Left ventricle myocardium inferior (tissue), 1 donor: Measurements from ENCODE around the gene NTM. TPM values are rescaled to one million over a fixed set of nuclear protein-coding genes. Genes with fewer than 3 reads are reported as not detected.

Source experiments
- DNase-seq: peaks from one replicate; pipeline ENCODE4 v3.0.0-alpha.2; 2020
- H3K27ac ChIP-seq: fragments of 200-600 bp; replicated peaks from 2 replicates; pipeline ENCODE4 v1.8.0; 2021
- H3K27me3 ChIP-seq: fragments of 200-600 bp; 2 replicates; pipeline ENCODE4 v1.8.0; 2021; ENCODE audit warnings: low read depth
- H3K36me3 ChIP-seq: fragments of 200-600 bp; 2 replicates; pipeline ENCODE4 v1.8.0; 2021
- H3K4me1 ChIP-seq: fragments of 200-600 bp; 2 replicates; pipeline ENCODE4 v1.8.0; 2021
- H3K4me3 ChIP-seq: fragments of 200-600 bp; 2 replicates; pipeline ENCODE4 v1.8.0; 2021; ENCODE audit warnings: mild to moderate bottlenecking, moderate library complexity
- H3K9me3 ChIP-seq: fragments of 200-600 bp; replicated peaks from 2 replicates; pipeline ENCODE4 v1.8.0; 2021
- intact Hi-C: fragments of 100-400 bp; cut with micrococcal nuclease; formaldehyde crosslinking; loops from one replicate; pipeline ENCODE4 v1.11.0; 2022
- total RNA-seq: library from RNA; stranded (reverse); fragmentation: NEBNext Ultra II Directional; extraction: Animal tissue kit (Norgen Biotek cat#: 25700); gene quantifications from one replicate; pipeline ENCODE4 v1.2.1, GENCODE V29; 2021
- TF ChIP-seq, protein P1 (sequence below): fragments of 200-600 bp; IDR thresholded peaks from 2 replicates; pipeline ENCODE4 v1.8.0; 2021; ENCODE audit warnings: antibody characterized with exemption, mild to moderate bottlenecking, borderline replicate concordance
- donor health status: DM: no; HTN: yes; CAD: no; lungs with severe emphysema.

NTM gene
- total RNA-seq, 1 donor from 2014 or later, result 1.0 TPM

DNA sequence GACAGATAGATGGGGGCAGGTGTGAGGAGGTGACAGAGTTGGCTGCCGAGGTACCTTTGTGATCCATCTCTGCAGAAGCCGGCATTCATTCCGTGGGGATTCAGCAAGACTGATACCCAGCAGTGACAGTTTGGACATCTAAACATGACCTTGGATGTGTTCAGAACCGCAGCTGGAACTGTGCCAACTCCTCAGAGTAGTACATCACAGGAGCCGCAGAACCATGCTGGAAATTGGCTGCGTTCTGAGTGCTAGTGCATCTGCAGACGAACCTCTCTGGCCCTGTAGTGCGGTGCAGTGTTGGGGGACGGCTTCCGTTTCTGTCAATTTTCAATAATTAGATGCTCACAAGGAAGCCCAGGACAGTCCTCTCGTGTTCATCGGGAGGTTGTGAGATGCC, 772.1 kb downstream of the NTM start:
- H3K4me3 ChIP-seq, result no peak overlapping the region
- H3K27ac ChIP-seq, result no peak overlapping the region
- intact Hi-C loops, result no loop called here
- peaks cover 23% of the 10 kb centered on the region for H3K27me3 ChIP-seq
- H3K36me3 ChIP-seq, result no peaks in the 10 kb centered on the region
- no peak for DNase-seq
- H3K4me1 ChIP-seq, result no peaks in the 10 kb centered on the region
- TF ChIP-seq, protein P1, sequence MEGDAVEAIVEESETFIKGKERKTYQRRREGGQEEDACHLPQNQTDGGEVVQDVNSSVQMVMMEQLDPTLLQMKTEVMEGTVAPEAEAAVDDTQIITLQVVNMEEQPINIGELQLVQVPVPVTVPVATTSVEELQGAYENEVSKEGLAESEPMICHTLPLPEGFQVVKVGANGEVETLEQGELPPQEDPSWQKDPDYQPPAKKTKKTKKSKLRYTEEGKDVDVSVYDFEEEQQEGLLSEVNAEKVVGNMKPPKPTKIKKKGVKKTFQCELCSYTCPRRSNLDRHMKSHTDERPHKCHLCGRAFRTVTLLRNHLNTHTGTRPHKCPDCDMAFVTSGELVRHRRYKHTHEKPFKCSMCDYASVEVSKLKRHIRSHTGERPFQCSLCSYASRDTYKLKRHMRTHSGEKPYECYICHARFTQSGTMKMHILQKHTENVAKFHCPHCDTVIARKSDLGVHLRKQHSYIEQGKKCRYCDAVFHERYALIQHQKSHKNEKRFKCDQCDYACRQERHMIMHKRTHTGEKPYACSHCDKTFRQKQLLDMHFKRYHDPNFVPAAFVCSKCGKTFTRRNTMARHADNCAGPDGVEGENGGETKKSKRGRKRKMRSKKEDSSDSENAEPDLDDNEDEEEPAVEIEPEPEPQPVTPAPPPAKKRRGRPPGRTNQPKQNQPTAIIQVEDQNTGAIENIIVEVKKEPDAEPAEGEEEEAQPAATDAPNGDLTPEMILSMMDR, result no peak
- no peaks in the 10 kb centered on the region for H3K9me3 ChIP-seq

DNA sequence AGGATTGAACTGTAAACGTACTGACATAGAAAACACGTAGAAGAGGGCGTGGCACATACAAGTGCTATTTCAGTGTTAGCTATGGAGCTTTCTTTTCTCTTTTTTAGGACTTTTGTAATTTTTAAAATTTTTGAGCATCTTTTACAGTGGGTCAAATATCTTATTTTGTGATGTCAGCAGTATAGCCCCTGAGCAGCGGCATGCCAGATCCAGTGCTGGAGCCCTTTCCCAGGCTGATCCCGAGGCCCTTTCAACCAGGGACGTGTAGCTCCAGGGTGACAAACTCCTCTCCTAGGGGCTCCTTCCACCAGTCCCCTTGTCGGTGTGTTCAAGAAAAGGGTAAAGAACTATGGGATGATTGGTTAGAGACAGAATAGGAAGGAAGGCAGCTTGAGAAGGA, 777.0 kb downstream of the NTM start:
- TF ChIP-seq, protein P1, result no peak
- Histone ChIP-seq H3K9me3 (no peaks in the 10 kb centered on the region), H3K27me3 (peaks cover 16% of the 10 kb centered on the region), H3K4me3 (no peak overlapping the region), H3K36me3 (no peaks in the 10 kb centered on the region), H3K27ac (no peak overlapping the region), H3K4me1 (no peaks in the 10 kb centered on the region)
- DNase-seq, result no peak
- intact Hi-C loops, result no loop called here

DNA sequence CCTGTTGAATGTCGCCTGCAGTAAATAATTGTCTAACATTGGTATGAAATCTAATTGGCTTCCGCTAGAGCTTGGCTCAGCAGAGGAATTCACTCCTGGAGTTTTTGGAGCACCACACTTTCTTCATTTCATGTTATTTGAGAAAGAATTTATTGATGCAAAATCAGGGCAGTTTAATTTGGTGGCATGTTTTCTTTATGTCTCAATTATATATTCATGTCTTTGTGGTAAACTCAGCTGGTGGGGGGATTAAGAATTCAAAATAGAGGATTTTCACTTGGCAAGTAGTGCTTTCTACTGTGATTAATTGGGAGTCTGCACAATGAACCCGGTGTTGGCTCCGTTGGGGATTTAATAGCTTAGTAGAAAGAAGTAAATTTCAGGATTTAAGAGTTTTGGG, 784.4 kb downstream of the NTM start:
- TF ChIP-seq, protein P1, result no peak
- no peak for DNase-seq
- Histone ChIP-seq H3K36me3 (no peaks in the 10 kb centered on the region), H3K27me3 (peaks cover 24% of the 10 kb centered on the region), H3K4me1 (no peaks in the 10 kb centered on the region), H3K27ac (no peak overlapping the region), H3K4me3 (no peak overlapping the region), H3K9me3 (no peaks in the 10 kb centered on the region)
- intact Hi-C loops, result no loop called here

DNA sequence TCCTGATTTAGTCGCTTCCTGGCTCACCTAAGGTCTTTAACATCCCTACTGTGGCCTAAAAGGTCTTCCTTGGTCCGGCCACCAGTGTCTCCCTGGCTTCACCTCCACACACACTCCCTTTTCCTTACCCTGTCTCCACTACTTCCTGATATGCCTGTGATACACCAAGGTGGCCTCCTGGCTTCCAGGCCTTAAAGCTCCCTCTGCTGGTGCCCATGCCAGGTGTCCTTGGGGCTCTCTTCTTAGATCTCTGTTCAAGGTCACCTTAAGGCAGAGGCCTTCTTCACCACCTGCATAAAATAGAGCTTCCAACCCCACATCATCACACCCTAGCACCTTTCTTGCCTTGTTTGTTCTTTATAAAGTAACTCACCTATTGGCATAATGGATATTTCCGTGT, 787.7 kb downstream of the NTM start:
- DNase-seq, result no peak
- Histone ChIP-seq H3K9me3 (no peaks in the 10 kb centered on the region), H3K4me3 (no peak overlapping the region), H3K27ac (no peak overlapping the region), H3K27me3 (peaks cover 27% of the 10 kb centered on the region), H3K36me3 (no peaks in the 10 kb centered on the region), H3K4me1 (no peaks in the 10 kb centered on the region)
- TF ChIP-seq, protein P1, result no peak
- intact Hi-C loops, result no loop called here

DNA sequence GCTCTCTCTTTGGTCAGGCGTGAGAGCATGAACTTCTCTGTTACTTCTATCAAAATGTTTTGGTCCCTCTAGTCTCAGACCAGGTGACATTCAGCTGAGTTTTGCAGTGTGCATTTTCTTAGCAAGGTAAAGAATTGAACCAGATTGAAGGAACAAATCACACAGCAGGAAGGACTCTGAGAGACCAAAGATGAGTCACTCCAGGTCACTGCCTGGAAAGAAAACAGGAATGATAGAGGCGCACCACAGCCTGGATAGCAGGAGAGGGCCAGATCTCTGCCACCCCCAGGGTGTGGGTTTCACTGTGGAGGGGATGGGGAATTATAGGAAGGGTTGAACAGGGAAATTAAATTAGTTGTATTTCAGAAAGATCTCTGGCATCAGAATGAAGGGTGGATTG, 788.3 kb downstream of the NTM start:
- intact Hi-C loops, result no loop called here
- Histone ChIP-seq H3K9me3 (no peaks in the 10 kb centered on the region), H3K4me3 (no peak overlapping the region), H3K36me3 (no peaks in the 10 kb centered on the region), H3K4me1 (no peaks in the 10 kb centered on the region), H3K27ac (no peak overlapping the region), H3K27me3 (peaks cover 30% of the 10 kb centered on the region)
- DNase-seq, result no peak
- TF ChIP-seq, protein P1, result no peak
